ENCODE measurements around the gene EIF5.

The EIF5 gene

GRCh38 chr14:103333754-103334643 lies at the start of gene EIF5:
Gene EIF5 (plus strand): TSS chr14:103334237. CDS start chr14:103335861, 1,624 bp downstream.
- DNase-seq: peak; percentile 99 to 100

GRCh38 chr14:103284574-103285467 lies 49.2 kb upstream of the EIF5 start:
- no peak for DNase-seq

GRCh38 chr14:103286460-103286859 lies 47.6 kb upstream of the EIF5 start:
- no peak for DNase-seq

GRCh38 chr14:103286968-103287850 lies 46.8 kb upstream of the EIF5 start:
- DNase-seq: no peak

GRCh38 chr14:103288076-103288766 lies 45.8 kb upstream of the EIF5 start:
- DNase-seq: no peak

- no peak for DNase-seq
Measured at GRCh38 chr14:103290056-103290455, 44.0 kb upstream of the EIF5 start.

- no peak for DNase-seq
Measured at GRCh38 chr14:103290494-103290893, 43.5 kb upstream of the EIF5 start.

- no peak for DNase-seq
Measured at GRCh38 chr14:103290961-103291360, 43.1 kb upstream of the EIF5 start.

- DNase-seq: peak; percentile 52 to 81
Measured at GRCh38 chr14:103292426-103293374, 41.3 kb upstream of the EIF5 start.

GRCh38 chr14:103293465-103293864 lies 40.6 kb upstream of the EIF5 start:
- DNase-seq: no peak

GRCh38 chr14:103294091-103294490 lies 39.9 kb upstream of the EIF5 start:
- no peak for DNase-seq

- DNase-seq: no peak
Measured at GRCh38 chr14:103296007-103296406, 38.0 kb upstream of the EIF5 start.

- peak in 1 of 2 experiments; percentile 25 for DNase-seq
Measured at GRCh38 chr14:103296987-103297386, 37.0 kb upstream of the EIF5 start.

GRCh38 chr14:103298620-103299019 lies 35.4 kb upstream of the EIF5 start:
- DNase-seq: peak; percentile 12 to 61

GRCh38 chr14:103301512-103302354 lies 32.3 kb upstream of the EIF5 start:
- DNase-seq: no peak

GRCh38 chr14:103302966-103303365 lies 31.1 kb upstream of the EIF5 start:
- no peak for DNase-seq

GRCh38 chr14:103304706-103305105 lies 29.3 kb upstream of the EIF5 start:
- DNase-seq: no peak

GRCh38 chr14:103308717-103309616 lies 25.1 kb upstream of the EIF5 start:
- no peak for DNase-seq
